ENCODE results near the gene JUP. TPM values are rescaled to one million over a fixed set of nuclear protein-coding genes. Genes with fewer than 3 reads are reported as not detected.

JUP gene
- total and polyA plus RNA-seq, 2 of the 13 experiments (the other 11 are each of a cell fraction or from before 2014, with no cell fraction given) = 12.1 to 20.6 TPM

DNA sequence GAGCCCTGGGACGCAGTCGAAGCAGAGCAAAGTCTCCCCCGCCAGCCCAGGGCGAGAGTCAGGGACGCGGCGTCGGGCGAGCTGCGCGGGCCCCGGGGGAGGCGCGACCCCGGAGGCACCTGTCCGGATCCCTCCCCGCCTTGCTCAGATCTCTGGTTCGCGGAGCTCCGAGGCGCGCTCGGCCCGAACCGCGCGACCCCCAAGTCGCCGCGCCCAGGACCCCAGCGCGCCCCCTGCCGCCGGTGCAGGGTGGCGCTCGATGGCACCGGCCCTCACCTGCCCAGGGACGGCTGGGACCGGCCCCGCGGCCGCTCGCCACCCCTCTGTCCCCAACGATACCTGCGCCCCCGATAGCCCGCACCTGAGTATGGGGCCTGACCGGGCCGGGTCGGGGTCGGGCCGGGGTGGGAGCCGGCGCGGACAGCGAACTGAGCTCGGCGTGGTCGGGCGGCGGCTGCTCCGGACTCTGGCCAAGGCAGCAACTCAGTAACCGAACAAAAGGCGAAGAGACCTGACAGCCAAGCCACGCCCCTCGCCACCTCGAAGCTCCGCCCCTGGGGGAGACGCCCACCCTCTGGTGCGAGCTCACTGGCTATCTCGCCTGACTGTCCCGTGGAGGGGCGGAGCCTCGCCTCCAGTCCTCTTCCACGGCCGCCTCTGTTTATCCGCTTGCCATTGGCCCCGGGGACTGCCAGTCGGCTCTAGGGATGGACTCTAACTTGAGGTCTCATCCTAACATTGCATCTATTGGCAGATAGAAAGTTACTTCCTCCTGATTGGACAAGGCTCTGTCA, at the start of gene JUP (continued):
- TF ChIP-seq, protein P1, sequence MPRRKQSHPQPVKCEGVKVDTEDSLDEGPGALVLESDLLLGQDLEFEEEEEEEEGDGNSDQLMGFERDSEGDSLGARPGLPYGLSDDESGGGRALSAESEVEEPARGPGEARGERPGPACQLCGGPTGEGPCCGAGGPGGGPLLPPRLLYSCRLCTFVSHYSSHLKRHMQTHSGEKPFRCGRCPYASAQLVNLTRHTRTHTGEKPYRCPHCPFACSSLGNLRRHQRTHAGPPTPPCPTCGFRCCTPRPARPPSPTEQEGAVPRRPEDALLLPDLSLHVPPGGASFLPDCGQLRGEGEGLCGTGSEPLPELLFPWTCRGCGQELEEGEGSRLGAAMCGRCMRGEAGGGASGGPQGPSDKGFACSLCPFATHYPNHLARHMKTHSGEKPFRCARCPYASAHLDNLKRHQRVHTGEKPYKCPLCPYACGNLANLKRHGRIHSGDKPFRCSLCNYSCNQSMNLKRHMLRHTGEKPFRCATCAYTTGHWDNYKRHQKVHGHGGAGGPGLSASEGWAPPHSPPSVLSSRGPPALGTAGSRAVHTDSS (CRISPR knock-in tag; conservative IDR thresholded peaks at IDR 0.05) = peak; percentile 97; the same call in 1 of the 2 replicates
- TF ChIP-seq, protein P2, sequence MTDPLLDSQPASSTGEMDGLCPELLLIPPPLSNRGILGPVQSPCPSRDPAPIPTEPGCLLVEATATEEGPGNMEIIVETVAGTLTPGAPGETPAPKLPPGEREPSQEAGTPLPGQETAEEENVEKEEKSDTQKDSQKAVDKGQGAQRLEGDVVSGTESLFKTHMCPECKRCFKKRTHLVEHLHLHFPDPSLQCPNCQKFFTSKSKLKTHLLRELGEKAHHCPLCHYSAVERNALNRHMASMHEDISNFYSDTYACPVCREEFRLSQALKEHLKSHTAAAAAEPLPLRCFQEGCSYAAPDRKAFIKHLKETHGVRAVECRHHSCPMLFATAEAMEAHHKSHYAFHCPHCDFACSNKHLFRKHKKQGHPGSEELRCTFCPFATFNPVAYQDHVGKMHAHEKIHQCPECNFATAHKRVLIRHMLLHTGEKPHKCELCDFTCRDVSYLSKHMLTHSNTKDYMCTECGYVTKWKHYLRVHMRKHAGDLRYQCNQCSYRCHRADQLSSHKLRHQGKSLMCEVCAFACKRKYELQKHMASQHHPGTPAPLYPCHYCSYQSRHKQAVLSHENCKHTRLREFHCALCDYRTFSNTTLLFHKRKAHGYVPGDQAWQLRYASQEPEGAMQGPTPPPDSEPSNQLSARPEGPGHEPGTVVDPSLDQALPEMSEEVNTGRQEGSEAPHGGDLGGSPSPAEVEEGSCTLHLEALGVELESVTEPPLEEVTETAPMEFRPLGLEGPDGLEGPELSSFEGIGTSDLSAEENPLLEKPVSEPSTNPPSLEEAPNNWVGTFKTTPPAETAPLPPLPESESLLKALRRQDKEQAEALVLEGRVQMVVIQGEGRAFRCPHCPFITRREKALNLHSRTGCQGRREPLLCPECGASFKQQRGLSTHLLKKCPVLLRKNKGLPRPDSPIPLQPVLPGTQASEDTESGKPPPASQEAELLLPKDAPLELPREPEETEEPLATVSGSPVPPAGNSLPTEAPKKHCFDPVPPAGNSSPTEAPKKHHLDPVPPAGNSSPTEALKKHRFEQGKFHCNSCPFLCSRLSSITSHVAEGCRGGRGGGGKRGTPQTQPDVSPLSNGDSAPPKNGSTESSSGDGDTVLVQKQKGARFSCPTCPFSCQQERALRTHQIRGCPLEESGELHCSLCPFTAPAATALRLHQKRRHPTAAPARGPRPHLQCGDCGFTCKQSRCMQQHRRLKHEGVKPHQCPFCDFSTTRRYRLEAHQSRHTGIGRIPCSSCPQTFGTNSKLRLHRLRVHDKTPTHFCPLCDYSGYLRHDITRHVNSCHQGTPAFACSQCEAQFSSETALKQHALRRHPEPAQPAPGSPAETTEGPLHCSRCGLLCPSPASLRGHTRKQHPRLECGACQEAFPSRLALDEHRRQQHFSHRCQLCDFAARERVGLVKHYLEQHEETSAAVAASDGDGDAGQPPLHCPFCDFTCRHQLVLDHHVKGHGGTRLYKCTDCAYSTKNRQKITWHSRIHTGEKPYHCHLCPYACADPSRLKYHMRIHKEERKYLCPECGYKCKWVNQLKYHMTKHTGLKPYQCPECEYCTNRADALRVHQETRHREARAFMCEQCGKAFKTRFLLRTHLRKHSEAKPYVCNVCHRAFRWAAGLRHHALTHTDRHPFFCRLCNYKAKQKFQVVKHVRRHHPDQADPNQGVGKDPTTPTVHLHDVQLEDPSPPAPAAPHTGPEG (CRISPR knock-in tag; IDR thresholded peaks at IDR 0.05) = peak; percentile 97
- TF ChIP-seq ZZZ3 (CRISPR knock-in tag; IDR thresholded peaks at IDR 0.05; ENCODE audit: borderline replicate concordance) (no peak), POLR2A (IDR thresholded peaks at IDR 0.05; ENCODE audit: insufficient read depth in 1 of 2, low read depth in 2 of 2, low read length in 2 of 2) (peak; percentile 89 to 97), ZFP37 (CRISPR knock-in tag; IDR thresholded peaks at IDR 0.05; ENCODE audit: borderline replicate concordance) (peak; percentile 53; the same call in 1 of the 2 replicates), CHD2 (IDR thresholded peaks at IDR 0.05; ENCODE audit: low read depth, low read length) (peak; percentile 64; the same call in 1 of the 2 replicates), ZNF431 (CRISPR knock-in tag; IDR thresholded peaks at IDR 0.05; ENCODE audit: borderline replicate concordance, low read depth) (peak; percentile 87; the same call in 1 of the 2 replicates), SOX6 (IDR thresholded peaks at IDR 0.05) (no peak), SOX6 (CRISPR knock-in tag; IDR thresholded peaks at IDR 0.05) (0 out of 2 replicates have a peak, but pooled peaks have one; percentile 38), NONO (IDR thresholded peaks at IDR 0.05) (no peak), NONO (CRISPR knock-in tag; conservative IDR thresholded peaks at IDR 0.05) (peak; percentile 45; the same call in 1 of the 2 replicates), KAT8 (CRISPR knock-in tag; IDR thresholded peaks at IDR 0.05) (peak; percentile 49; the same call in 1 of the 2 replicates)
- TF ChIP-seq, protein P3, sequence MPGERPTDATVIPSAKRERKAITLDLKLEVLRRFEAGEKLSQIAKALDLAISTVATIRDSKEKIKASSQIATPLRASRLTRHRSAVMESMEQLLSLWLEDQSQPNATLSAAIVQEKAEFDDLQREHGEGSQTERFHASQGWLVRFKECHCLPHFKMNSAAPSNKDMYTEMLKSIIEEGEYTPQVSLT (CRISPR knock-in tag; IDR thresholded peaks at IDR 0.05; ENCODE audit: borderline replicate concordance, low read depth) = no peak
- TF ChIP-seq, protein P4, sequence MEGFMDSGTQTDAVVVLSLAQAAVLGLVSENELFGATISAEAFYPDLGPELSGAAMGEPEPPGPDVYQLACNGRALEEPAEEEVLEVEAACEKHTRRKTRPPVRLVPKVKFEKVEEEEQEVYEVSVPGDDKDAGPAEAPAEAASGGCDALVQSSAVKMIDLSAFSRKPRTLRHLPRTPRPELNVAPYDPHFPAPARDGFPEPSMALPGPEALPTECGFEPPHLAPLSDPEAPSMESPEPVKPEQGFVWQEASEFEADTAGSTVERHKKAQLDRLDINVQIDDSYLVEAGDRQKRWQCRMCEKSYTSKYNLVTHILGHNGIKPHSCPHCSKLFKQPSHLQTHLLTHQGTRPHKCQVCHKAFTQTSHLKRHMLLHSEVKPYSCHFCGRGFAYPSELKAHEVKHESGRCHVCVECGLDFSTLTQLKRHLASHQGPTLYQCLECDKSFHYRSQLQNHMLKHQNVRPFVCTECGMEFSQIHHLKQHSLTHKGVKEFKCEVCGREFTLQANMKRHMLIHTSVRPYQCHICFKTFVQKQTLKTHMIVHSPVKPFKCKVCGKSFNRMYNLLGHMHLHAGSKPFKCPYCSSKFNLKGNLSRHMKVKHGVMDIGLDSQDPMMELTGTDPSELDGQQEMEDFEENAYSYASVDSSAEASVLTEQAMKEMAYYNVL (CRISPR knock-in tag; IDR thresholded peaks at IDR 0.05; ENCODE audit: borderline replicate concordance) = no peak; the same call in 1 of the 2 replicates
- TF ChIP-seq, protein P5, sequence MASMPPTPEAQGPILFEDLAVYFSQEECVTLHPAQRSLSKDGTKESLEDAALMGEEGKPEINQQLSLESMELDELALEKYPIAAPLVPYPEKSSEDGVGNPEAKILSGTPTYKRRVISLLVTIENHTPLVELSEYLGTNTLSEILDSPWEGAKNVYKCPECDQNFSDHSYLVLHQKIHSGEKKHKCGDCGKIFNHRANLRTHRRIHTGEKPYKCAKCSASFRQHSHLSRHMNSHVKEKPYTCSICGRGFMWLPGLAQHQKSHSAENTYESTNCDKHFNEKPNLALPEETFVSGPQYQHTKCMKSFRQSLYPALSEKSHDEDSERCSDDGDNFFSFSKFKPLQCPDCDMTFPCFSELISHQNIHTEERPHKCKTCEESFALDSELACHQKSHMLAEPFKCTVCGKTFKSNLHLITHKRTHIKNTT (CRISPR knock-in tag; IDR thresholded peaks at IDR 0.05) = peak; percentile 80; the same call in 1 of the 2 replicates
- TF ChIP-seq, protein P6, sequence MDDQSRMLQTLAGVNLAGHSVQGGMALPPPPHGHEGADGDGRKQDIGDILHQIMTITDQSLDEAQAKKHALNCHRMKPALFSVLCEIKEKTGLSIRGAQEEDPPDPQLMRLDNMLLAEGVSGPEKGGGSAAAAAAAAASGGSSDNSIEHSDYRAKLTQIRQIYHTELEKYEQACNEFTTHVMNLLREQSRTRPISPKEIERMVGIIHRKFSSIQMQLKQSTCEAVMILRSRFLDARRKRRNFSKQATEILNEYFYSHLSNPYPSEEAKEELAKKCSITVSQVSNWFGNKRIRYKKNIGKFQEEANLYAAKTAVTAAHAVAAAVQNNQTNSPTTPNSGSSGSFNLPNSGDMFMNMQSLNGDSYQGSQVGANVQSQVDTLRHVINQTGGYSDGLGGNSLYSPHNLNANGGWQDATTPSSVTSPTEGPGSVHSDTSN (CRISPR knock-in tag; IDR thresholded peaks at IDR 0.05; ENCODE audit: borderline replicate concordance) = peak; percentile 97; the same call in 1 of the 2 replicates
